Neural crest cell (in vitro differentiated cells): ENCODE results near the gene COQ7. TPM values are rescaled to one million over a fixed set of nuclear protein-coding genes. Genes with fewer than 3 reads are reported as not detected.

ENCODE experiments used
- DNase-seq: peaks from one replicate; pipeline ENCODE4 v3.0.0; 2021; ENCODE audit warnings: low read depth, mixed read lengths, low spot score
- H3K27ac Mint-ChIP-seq: one replicate; pipeline ENCODE4 v1.8.0; 2021; ENCODE audit warnings: mild to moderate bottlenecking, mixed read lengths; ENCODE audit not compliant: unreplicated experiment
- H3K27me3 Mint-ChIP-seq: 2 replicates; pipeline ENCODE4 v1.8.0; 2021; ENCODE audit warnings: low read depth, mild to moderate bottlenecking, mixed read lengths
- H3K36me3 Mint-ChIP-seq: 2 replicates; pipeline ENCODE4 v1.8.0; 2021; ENCODE audit warnings: low read depth, mild to moderate bottlenecking, mixed read lengths
- H3K4me1 Mint-ChIP-seq: 2 replicates; pipeline ENCODE4 v1.8.0; 2021; ENCODE audit warnings: mixed read lengths
- H3K4me3 Mint-ChIP-seq: one replicate; pipeline ENCODE4 v1.8.0; 2021; ENCODE audit warnings: mild to moderate bottlenecking, mixed read lengths
- H3K9me3 Mint-ChIP-seq: 2 replicates; pipeline ENCODE4 v1.8.0; 2021; ENCODE audit warnings: mixed read lengths
- total RNA-seq: library from RNA; stranded (reverse); gene quantifications from 2 replicates; pipeline ENCODE4 v1.2.1, GENCODE V29; 2021
- TF ChIP-seq, protein P1 (sequence below): fragments of 200-600 bp; sonication (generic); conservative IDR thresholded peaks from 2 replicates; pipeline ENCODE4 v1.5.0; 2021; ENCODE audit warnings: antibody characterized with exemption, mild to moderate bottlenecking

Gene COQ7
- total RNA-seq, 1 donor from 2014 or later, result 25.6 TPM

DNA sequence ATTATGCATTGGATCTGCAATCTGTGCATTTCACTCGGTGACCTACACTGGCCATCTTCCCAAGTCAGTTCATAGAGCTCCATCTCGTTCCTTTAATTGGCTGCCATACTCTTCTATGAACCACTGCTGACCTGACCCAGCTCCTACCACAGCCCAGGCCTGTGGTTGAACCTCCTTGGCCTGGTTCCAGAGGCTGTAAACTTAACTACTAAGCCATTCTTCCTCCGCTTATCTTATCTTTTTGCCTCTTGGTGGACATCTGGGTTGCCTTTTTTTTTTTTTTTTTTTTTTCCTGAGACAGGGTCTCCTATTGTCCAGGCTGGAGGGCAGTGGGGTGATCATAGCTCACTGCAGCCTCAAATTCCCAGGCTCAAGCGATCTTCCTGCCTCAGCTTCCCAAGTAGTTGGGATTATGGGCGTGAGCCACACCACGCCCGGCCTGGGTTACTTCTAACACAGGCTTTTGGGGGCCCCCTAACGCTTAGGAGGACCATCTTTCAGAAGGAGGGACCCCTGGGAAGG is 18.3 kb downstream of the COQ7 start:
- Mint-ChIP-seq H3K36me3 (peaks cover 14% of the 10 kb centered on the region), H3K4me3 (no peak overlapping the region), H3K27me3 (peaks cover 10% of the 10 kb centered on the region), H3K27ac (no peak overlapping the region), H3K4me1 (peaks cover 7% of the 10 kb centered on the region), H3K9me3 (no peaks in the 10 kb centered on the region)
- no peak for DNase-seq
- TF ChIP-seq, protein P1, sequence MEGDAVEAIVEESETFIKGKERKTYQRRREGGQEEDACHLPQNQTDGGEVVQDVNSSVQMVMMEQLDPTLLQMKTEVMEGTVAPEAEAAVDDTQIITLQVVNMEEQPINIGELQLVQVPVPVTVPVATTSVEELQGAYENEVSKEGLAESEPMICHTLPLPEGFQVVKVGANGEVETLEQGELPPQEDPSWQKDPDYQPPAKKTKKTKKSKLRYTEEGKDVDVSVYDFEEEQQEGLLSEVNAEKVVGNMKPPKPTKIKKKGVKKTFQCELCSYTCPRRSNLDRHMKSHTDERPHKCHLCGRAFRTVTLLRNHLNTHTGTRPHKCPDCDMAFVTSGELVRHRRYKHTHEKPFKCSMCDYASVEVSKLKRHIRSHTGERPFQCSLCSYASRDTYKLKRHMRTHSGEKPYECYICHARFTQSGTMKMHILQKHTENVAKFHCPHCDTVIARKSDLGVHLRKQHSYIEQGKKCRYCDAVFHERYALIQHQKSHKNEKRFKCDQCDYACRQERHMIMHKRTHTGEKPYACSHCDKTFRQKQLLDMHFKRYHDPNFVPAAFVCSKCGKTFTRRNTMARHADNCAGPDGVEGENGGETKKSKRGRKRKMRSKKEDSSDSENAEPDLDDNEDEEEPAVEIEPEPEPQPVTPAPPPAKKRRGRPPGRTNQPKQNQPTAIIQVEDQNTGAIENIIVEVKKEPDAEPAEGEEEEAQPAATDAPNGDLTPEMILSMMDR, result no peak

DNA sequence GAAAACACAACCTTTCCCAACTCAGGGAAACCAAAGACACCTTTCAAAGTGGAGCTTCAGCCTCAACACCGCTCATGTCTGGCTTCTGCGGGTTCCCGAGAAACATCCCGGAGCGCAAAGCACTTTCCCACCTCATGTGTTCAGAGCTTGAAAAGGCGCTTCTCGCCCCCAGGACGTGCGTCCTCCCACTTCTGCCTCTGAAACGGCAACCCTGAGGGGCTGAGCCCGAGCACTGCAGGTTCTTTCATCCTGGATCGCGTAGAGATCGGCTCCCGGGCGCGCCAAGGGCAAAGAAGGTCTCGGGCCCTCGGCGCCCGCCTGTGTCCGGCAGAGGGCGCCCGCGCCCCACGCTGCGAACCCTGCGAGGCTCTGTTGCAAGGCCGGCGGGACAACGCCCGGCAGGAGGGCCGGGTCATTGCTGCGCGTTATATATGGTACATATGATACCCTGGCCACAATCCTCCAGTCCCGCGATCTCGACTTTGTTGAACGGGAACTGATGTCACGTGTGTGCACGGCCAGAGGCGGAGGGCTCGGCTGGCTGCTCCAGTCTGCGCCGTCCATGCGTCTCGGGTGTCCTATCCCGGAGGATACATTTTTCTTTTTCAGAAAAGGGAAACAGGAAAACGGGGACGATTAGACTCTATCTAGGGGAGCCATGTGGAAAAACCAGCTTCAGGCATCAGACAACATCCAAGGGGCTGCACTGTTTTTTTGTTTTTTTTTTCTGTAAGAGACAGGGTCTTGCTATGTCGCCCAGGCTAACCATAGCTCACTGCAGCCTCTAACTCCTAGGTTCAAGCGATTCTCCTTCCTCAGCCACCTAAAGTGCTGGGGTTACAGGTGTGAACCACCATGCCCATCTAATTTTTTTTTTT is 19.1 kb downstream of the COQ7 start:
- H3K9me3 Mint-ChIP-seq, result no peaks in the 10 kb centered on the region
- peak overlapping the region; percentile 85 for H3K4me3 Mint-ChIP-seq
- TF ChIP-seq, protein P1, result peak; percentile 99
- H3K4me1 Mint-ChIP-seq, result peaks cover 7% of the 10 kb centered on the region
- H3K27ac Mint-ChIP-seq, result no peak overlapping the region
- peaks cover 6% of the 10 kb centered on the region for H3K36me3 Mint-ChIP-seq
- H3K27me3 Mint-ChIP-seq, result peaks cover 10% of the 10 kb centered on the region
- DNase-seq, result peak; percentile 87

DNA sequence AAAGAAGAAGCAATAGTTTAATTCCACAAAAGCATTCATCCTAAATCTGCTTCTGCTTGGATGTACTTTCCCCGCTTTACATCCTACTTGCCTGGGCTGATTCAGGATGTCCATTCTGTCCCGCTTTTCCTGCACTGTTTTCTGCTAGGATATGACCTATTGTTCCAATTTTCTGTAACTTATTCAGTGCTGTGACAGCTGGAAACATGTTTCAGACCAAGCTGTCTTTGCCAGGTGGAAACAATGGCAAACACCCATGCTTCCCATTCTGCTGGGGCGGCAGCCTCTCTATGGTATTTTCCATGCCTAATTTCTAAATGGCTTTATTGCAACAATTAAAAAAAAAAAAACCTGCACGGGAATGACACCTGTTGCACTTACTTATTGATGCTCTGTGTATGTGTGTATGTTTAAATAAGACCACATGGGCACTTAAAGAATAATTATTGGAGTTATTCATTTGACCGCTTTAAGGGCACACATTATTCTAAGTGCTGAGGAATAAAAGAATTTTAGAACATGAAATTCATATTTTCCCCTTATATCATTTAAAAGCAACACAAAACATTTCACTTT is 21.0 kb downstream of the COQ7 start:
- Mint-ChIP-seq H3K27me3 (peaks cover 17% of the 10 kb centered on the region), H3K4me1 (peaks cover 7% of the 10 kb centered on the region), H3K36me3 (no peaks in the 10 kb centered on the region), H3K4me3 (no peak overlapping the region), H3K9me3 (no peaks in the 10 kb centered on the region), H3K27ac (no peak overlapping the region)
- no peak for DNase-seq
- TF ChIP-seq, protein P1, result no peak

DNA sequence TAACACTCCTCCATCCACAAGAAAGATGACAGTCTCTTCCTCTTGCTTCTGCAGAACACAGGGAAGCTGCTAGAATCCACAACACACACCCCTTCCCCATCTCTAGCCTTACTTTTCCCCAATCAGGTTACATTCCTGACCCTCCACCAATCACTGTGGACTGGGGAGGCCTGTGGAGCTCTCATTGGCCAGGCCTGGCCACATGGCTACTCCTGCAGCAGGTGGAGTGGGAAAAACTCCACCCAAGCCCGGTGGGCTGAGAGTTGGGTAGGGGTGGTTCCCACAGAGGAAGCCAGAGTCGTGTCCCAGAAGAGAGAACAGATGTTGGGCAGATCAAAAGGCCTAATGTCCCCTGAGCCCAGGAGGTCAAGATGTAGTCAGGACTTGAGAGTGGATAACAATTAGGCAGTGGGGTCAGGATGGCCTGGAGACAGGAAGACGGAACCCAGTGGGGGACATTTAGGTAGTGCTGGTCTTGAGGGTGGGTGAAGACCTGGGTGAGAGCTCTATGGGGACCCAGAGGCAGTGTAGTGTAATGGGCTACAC is 22.1 kb downstream of the COQ7 start:
- TF ChIP-seq, protein P1, result no peak
- Mint-ChIP-seq H3K27me3 (peaks cover 17% of the 10 kb centered on the region), H3K27ac (no peak overlapping the region), H3K4me3 (no peak overlapping the region), H3K36me3 (no peaks in the 10 kb centered on the region), H3K4me1 (peaks cover 7% of the 10 kb centered on the region), H3K9me3 (no peaks in the 10 kb centered on the region)
- no peak for DNase-seq

DNA sequence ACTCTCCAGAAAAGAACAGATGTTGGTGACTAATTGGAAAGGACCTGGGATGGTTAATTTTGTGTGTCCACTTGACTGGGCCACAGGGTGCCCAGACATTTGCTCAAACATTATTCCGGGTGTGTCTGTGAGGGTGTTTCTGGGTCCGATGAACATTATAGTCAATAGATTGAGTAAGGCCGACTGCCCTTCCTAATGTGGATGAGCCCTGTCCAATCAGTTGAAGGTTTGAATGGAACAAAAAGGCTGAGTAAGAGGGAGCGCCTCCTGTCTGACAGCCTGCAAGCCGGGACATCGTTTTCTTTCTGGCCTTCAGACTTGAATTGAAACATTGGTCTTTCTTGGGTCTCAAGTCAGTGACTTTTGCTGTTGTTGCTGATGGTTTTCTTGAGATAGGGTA is 23.5 kb downstream of the COQ7 start:
- Mint-ChIP-seq H3K27me3 (peaks cover 14% of the 10 kb centered on the region), H3K4me1 (peaks cover 7% of the 10 kb centered on the region), H3K4me3 (no peak overlapping the region), H3K27ac (no peak overlapping the region), H3K36me3 (no peaks in the 10 kb centered on the region), H3K9me3 (no peaks in the 10 kb centered on the region)
- DNase-seq, result no peak
- TF ChIP-seq, protein P1, result no peak
